Astrocyte (in vitro differentiated cells and primary cell): ENCODE measurements around the gene NUDT19. TPM values are rescaled to one million over a fixed set of nuclear protein-coding genes. Genes with fewer than 3 reads are reported as not detected.

ENCODE experiments used
- DNase-seq: peaks from one replicate; pipeline ENCODE4 v3.0.0-alpha.2; 2010; ENCODE audit warnings: low read depth
- FAIRE-seq: peaks from 2 replicates; lab custom pipeline; 2011; peaks lifted over from hg19 to GRCh38; lab: Jason Lieb, UNC
- H2AFZ ChIP-seq: 2 replicates; pipeline ENCODE4 v1.6.0; 2012; ENCODE audit warnings: low read depth, low read length, inconsistent platforms
- H3K27ac ChIP-seq: 2 replicates; pipeline ENCODE4 v1.5.1; 2011; ENCODE audit warnings: low read depth, low read length, inconsistent platforms
- H3K27me3 ChIP-seq: 2 replicates; pipeline ENCODE4 v1.6.0; 2011; ENCODE audit warnings: low read length, inconsistent platforms; ENCODE audit not compliant: insufficient read depth
- H3K36me3 ChIP-seq: 2 replicates; pipeline ENCODE4 v1.5.1; 2011; ENCODE audit warnings: low read length, inconsistent platforms; ENCODE audit not compliant: insufficient read depth
- H3K4me1 ChIP-seq: 2 replicates; pipeline ENCODE4 v1.5.1; 2011; ENCODE audit warnings: low read length, inconsistent platforms; ENCODE audit not compliant: insufficient read depth
- H3K4me2 ChIP-seq: 2 replicates; pipeline ENCODE4 v1.6.0; 2012; ENCODE audit warnings: low read length, inconsistent platforms
- H3K4me3 ChIP-seq: 2 replicates; pipeline ENCODE4 v1.5.1; 2011; ENCODE audit warnings: low read depth, mild to moderate bottlenecking, low read length, inconsistent platforms; ENCODE audit not compliant: insufficient read depth
- H3K79me2 ChIP-seq: 2 replicates; pipeline ENCODE4 v1.6.0; 2012; ENCODE audit warnings: mild to moderate bottlenecking, low read length, inconsistent platforms; ENCODE audit not compliant: insufficient read depth
- H3K9ac ChIP-seq: 2 replicates; pipeline ENCODE4 v1.6.0; 2012; ENCODE audit warnings: mild to moderate bottlenecking, low read length, inconsistent platforms
- H3K9me3 ChIP-seq: 2 replicates; pipeline ENCODE4 v1.5.1; 2012; ENCODE audit warnings: low read depth, mild to moderate bottlenecking, low read length, inconsistent platforms; ENCODE audit not compliant: insufficient read depth
- H4K20me1 ChIP-seq: 2 replicates; pipeline ENCODE4 v1.6.0; 2012; ENCODE audit warnings: low read length, inconsistent platforms; ENCODE audit not compliant: insufficient read depth
- H3K27ac Mint-ChIP-seq: one replicate; pipeline ENCODE4 v1.8.0; 2021; ENCODE audit warnings: mild to moderate bottlenecking, mixed read lengths; ENCODE audit not compliant: unreplicated experiment
- H3K27me3 Mint-ChIP-seq: one replicate; pipeline ENCODE4 v1.8.0; 2021; ENCODE audit warnings: low read depth, mixed read lengths; ENCODE audit not compliant: unreplicated experiment
- H3K36me3 Mint-ChIP-seq: one replicate; pipeline ENCODE4 v1.8.0; 2021; ENCODE audit warnings: low read depth, mixed read lengths; ENCODE audit not compliant: unreplicated experiment
- H3K4me1 Mint-ChIP-seq: one replicate; pipeline ENCODE4 v1.8.0; 2021; ENCODE audit warnings: low read depth, mixed read lengths; ENCODE audit not compliant: unreplicated experiment
- H3K4me3 Mint-ChIP-seq: one replicate; pipeline ENCODE4 v1.8.0; 2021; ENCODE audit warnings: mild to moderate bottlenecking, moderate library complexity, mixed read lengths; ENCODE audit not compliant: unreplicated experiment
- H3K9me3 Mint-ChIP-seq: one replicate; pipeline ENCODE4 v1.8.0; 2021; ENCODE audit warnings: mild to moderate bottlenecking, mixed read lengths; ENCODE audit not compliant: unreplicated experiment
- EZH2 ChIP-seq: IDR thresholded peaks from 2 replicates; pipeline ENCODE4 v1.6.1; 2012; ENCODE audit warnings: mild to moderate bottlenecking, low read length, inconsistent platforms; ENCODE audit not compliant: insufficient read depth
- total RNA-seq: library from RNA; stranded (reverse); gene quantifications from 2 replicates; pipeline ENCODE4 v1.2.1, GENCODE V29; 2021
- TF ChIP-seq, protein P1 (sequence below): IDR thresholded peaks from 2 replicates; pipeline ENCODE4 v1.5.1; 2011; ENCODE audit warnings: low read depth, mild to moderate bottlenecking, inconsistent platforms, low read length, moderate library complexity; ENCODE audit not compliant: insufficient read depth

Gene NUDT19
- total RNA-seq, 1 donor from 2014 or later, result 4.0 TPM

DNA sequence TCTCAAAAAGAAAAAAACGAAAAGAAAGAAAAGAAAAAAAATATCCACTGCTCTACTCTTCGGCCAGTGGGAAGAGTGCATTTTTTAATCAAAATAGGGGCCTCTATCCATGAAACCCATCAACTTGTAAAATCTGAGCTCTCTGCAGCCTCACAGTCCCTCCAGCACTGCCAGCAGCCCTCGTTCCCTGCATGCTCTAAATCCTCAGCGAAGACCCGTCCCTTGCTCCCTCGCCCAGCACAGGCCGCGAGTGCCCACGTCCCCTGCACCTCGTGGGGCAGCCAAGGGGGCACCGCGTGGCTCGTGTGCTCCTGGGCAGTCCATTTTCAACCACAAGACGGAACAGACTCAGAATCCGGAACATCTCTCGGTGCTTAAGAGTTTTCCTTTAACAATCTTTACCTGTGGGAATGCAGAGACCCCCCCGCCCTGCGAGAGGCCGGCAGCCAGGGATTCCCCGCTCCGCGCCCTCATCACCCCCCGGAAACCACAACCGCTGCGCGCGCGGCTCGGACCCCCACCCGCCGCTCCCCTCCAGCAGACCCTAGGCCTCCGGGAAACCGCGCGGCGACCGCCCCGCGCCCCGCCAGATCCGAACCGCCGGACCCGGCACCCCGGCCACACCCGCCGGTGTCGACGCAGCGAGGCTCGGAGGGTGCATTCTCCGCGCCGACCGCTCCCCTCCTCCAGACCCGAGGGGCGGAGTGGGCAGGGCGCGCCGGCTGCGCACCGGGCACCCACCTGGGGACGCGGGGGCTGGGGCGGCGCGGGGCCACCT is 17.3 kb upstream of the NUDT19 start:
- Histone ChIP-seq H4K20me1 (peaks cover 47% of the 10 kb centered on the region), H3K4me3 (peak overlapping the region; percentile 79), H3K36me3 (no peaks in the 10 kb centered on the region), H3K27me3 (peaks cover 24% of the 10 kb centered on the region), H2AFZ (peak overlapping the region; percentile 94), H3K4me1 (peaks cover 14% of the 10 kb centered on the region), H3K9me3 (no peaks in the 10 kb centered on the region), H3K9ac (peak overlapping the region; percentile 81), H3K4me2 (peak overlapping the region; percentile 93), H3K79me2 (peaks cover 53% of the 10 kb centered on the region), H3K27ac (no peak overlapping the region)
- DNase-seq (no peak), FAIRE-seq (no peak)
- Mint-ChIP-seq H3K4me1 (peaks cover 20% of the 10 kb centered on the region), H3K27ac (peak overlapping the region; percentile 85), H3K4me3 (peak overlapping the region; percentile 95), H3K36me3 (peaks cover 7% of the 10 kb centered on the region), H3K27me3 (peaks cover 12% of the 10 kb centered on the region), H3K9me3 (no peaks in the 10 kb centered on the region)
- TF ChIP-seq, protein P1, sequence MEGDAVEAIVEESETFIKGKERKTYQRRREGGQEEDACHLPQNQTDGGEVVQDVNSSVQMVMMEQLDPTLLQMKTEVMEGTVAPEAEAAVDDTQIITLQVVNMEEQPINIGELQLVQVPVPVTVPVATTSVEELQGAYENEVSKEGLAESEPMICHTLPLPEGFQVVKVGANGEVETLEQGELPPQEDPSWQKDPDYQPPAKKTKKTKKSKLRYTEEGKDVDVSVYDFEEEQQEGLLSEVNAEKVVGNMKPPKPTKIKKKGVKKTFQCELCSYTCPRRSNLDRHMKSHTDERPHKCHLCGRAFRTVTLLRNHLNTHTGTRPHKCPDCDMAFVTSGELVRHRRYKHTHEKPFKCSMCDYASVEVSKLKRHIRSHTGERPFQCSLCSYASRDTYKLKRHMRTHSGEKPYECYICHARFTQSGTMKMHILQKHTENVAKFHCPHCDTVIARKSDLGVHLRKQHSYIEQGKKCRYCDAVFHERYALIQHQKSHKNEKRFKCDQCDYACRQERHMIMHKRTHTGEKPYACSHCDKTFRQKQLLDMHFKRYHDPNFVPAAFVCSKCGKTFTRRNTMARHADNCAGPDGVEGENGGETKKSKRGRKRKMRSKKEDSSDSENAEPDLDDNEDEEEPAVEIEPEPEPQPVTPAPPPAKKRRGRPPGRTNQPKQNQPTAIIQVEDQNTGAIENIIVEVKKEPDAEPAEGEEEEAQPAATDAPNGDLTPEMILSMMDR, result no peak
- no peak for TF ChIP-seq EZH2

GRCh38 chr19:32674931-32675719 is 16.5 kb upstream of the NUDT19 start, which contains the start of gene ANKRD27:
Gene ANKRD27, minus strand, starts transcription at chr19:32675180. Its CDS starts 16,165 bp downstream, at chr19:32659015.
- FAIRE-seq (no peak), DNase-seq (peak; percentile 85)
- Histone ChIP-seq H3K4me3 (peak within 1 kb of the TSS; percentile 79), H3K9ac (peak within 1 kb of the TSS; percentile 81), H4K20me1 (peaks cover 40% of the 10 kb centered on the region), H3K27ac (no peak within 1 kb of the TSS), H3K4me1 (peaks cover 14% of the 10 kb centered on the region), H2AFZ (peak within 1 kb of the TSS; percentile 94), H3K79me2 (peaks cover 45% of the 10 kb centered on the region), H3K27me3 (peaks cover 24% of the 10 kb centered on the region), H3K9me3 (no peaks in the 10 kb centered on the region), H3K4me2 (peak within 1 kb of the TSS; percentile 93), H3K36me3 (no peaks in the 10 kb centered on the region)
- Mint-ChIP-seq H3K27ac (peak within 1 kb of the TSS; percentile 85), H3K27me3 (peaks cover 12% of the 10 kb centered on the region), H3K9me3 (no peaks in the 10 kb centered on the region), H3K4me1 (peaks cover 20% of the 10 kb centered on the region), H3K4me3 (peak within 1 kb of the TSS; percentile 95), H3K36me3 (peaks cover 7% of the 10 kb centered on the region)
- TF ChIP-seq, protein P1, result no peak
- TF ChIP-seq EZH2, result no peak
